Subcutaneous adipose tissue (tissue), 4 donors: Measurements from ENCODE around the gene PNPO. TPM values are rescaled to one million over a fixed set of nuclear protein-coding genes. Genes with fewer than 3 reads are reported as not detected.

ENCODE experiments used
- total RNA-seq, 4 donors: library from RNA; depleted of rRNA; stranded (reverse); fragments of >200 nt; gene quantifications; one replicate each; pipeline ENCODE4 v1.1.0, GENCODE V29; 2016
- TF ChIP-seq, protein P1 (sequence below): fragments of 450-650 bp; IDR thresholded peaks from one replicate; pipeline ENCODE4 v1.5.1; 2016; ENCODE audit warnings: low read depth, mild to moderate bottlenecking, control low read depth, antibody characterized with exemption, moderate library complexity

The PNPO gene
- 10 to 100 TPM; 22.9 to 34.7 (median 27.4) TPM for total RNA-seq

DNA sequence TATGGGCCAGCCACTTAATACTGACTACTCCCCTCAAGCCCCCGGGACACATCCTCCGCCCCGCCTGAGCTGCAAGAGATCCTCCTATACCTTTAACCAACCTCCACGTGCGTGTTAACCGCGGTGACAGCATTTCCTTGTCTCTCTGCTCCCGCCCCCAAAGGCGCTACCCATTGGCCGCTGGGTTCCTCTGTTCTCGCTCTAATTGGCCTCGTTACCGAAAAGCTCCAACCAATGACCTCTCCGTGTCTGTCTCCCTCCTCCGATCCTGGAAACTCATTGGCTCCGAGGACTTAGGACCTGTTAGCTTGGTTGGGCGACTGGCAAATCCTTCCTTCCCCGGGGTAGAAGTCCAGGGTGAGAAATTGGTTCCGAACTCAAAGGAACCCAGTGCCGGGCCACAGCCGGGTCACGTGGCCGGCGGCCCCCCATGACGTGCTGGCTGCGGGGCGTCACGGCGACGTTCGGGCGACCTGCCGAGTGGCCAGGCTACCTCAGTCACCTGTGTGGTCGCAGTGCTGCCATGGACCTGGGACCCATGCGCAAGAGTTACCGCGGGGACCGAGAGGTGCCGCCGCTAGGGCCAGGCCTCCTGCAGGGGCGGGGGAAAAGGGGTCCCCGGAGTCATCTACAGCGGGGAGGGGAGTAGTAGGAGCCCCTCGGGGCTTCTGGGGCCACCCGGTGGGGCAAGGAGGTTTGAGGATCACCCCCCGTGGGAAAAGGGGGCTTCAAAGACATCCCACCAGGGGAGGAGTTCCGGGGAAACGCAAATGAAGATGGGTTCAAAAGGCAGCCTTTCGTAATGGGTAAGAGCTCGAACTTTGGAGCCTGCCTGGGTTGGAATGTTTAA is at the start of gene PNPO:
TSS of gene PNPO (plus strand) at position 326 of the 850 bp plus-strand sequence. CDS start at position 431, 105 bp downstream.
- TF ChIP-seq, protein P1, sequence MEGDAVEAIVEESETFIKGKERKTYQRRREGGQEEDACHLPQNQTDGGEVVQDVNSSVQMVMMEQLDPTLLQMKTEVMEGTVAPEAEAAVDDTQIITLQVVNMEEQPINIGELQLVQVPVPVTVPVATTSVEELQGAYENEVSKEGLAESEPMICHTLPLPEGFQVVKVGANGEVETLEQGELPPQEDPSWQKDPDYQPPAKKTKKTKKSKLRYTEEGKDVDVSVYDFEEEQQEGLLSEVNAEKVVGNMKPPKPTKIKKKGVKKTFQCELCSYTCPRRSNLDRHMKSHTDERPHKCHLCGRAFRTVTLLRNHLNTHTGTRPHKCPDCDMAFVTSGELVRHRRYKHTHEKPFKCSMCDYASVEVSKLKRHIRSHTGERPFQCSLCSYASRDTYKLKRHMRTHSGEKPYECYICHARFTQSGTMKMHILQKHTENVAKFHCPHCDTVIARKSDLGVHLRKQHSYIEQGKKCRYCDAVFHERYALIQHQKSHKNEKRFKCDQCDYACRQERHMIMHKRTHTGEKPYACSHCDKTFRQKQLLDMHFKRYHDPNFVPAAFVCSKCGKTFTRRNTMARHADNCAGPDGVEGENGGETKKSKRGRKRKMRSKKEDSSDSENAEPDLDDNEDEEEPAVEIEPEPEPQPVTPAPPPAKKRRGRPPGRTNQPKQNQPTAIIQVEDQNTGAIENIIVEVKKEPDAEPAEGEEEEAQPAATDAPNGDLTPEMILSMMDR: no peak

- TF ChIP-seq, protein P1: no peak
Measured at GRCh38 chr17:47894498-47895346, 46.6 kb upstream of the PNPO start.

DNA sequence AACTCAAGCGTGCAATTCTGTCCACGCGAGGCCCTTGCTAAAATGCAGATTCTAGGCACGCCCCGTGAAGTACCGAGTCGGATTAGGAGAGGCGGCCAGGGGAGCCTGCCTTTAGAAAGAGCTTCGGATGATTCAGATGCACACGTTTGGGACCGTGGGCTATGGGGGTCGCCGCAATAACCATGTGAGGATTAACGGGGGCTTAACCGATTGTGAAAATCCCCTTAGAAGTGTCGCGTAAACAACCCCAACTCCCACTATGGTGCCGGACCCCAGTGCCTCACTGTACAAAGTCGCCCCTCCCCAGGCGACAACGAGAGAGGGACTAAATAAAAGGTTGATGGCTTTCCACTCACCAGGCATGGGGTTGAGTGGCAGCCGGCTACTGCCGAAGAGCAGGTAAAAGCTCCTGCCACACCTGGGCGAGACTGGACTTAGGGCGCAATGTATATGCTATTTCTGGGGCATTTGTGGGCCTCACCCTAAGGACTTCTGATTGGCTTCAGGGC is 46.0 kb upstream of the PNPO start:
- TF ChIP-seq, protein P1: no peak

GRCh38 chr17:47895856-47896671 is 45.3 kb upstream of the PNPO start, which contains the start of gene SP2:
Gene SP2, plus strand, starts transcription at chr17:47896236. Its CDS starts 51 bp downstream, at chr17:47896287.
- TF ChIP-seq, protein P1: no peak

DNA sequence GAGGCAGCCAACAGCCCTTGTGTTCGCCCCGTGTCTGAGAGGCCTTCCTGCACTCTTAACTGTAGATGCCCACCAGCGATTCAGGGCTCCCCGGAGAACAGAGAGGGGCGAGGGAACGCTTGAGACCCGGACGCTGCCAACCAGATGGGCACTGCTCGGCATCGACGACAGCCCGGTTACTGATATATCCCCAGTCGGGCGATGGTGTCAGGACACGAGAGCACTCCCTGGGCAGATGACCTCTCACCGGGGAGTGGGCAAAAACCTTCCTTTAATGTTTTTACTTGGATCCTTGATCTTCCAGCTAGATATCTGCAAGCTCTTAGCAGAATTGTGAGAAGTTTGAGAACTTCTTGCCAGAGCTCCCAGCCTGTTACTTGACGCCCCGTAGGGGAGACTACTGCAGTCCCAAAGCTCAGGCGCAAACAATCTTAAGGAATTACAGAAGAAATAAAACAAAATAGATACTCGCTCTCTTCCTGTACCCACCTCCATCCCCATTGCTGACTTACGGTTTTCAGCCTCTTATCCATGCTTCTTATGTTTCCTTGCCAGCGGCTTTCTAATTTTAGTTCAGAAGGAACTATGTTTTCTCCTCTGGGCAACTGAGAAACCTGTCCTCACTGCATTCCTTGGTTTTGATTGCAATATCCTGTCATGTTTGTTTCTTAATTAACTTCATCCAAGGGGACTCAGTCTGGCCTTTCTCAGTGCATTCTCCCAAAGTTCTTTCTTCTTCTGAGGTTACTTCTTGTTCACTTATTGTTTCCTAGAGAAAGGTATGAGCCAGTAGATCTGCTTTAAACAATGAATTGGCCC is 44.5 kb upstream of the PNPO start:
- TF ChIP-seq, protein P1: no peak

- TF ChIP-seq, protein P1: no peak
Measured at GRCh38 chr17:47897561-47897960, 43.8 kb upstream of the PNPO start.
